ENCODE results near the gene RSPO3.
A peak's percentile ranks its signal among the peaks of the same experiment; 100 is the strongest.

The RSPO3 gene

GRCh38 chr6:127119102-127120022 is 891 bp downstream of the RSPO3 start:
- peak overlapping the region; percentile 35 for H3K4me3 ChIP-seq (ENCODE audit: low read depth, low read length)
- DNase-seq (ENCODE audit: low read depth) = no peak
- TF ChIP-seq CTCF (IDR thresholded peaks at IDR 0.05; ENCODE audit: low read depth, low read length, missing control alignments) = no peak

- no peak for TF ChIP-seq CTCF (IDR thresholded peaks at IDR 0.05; ENCODE audit: low read depth, low read length, missing control alignments)
- H3K4me3 ChIP-seq (ENCODE audit: low read depth, low read length) = no peak overlapping the region
- no peak for DNase-seq (ENCODE audit: low read depth)
These were observed 1.7 kb downstream of the RSPO3 start for GRCh38 chr6:127120023-127120786.

- peak; percentile 49 for DNase-seq (ENCODE audit: low read depth)
- no peak overlapping the region for H3K4me3 ChIP-seq (ENCODE audit: low read depth, low read length)
These were observed 2.5 kb downstream of the RSPO3 start for GRCh38 chr6:127120787-127121636.

GRCh38 chr6:127121637-127121960 is 3.1 kb downstream of the RSPO3 start:
- no peak for DNase-seq (ENCODE audit: low read depth)
- no peak for TF ChIP-seq CTCF (IDR thresholded peaks at IDR 0.05; ENCODE audit: low read depth, low read length, missing control alignments)
- H3K4me3 ChIP-seq (ENCODE audit: low read depth, low read length) = no peak overlapping the region

More at GRCh38 chr6:127120787-127121636, 2.5 kb downstream of the RSPO3 start:
- TF ChIP-seq CTCF (IDR thresholded peaks at IDR 0.05; ENCODE audit: low read depth, low read length, missing control alignments) = peak; percentile 86

- no peak for DNase-seq (ENCODE audit: low read depth)
- no peak for TF ChIP-seq CTCF (IDR thresholded peaks at IDR 0.05; ENCODE audit: low read depth, low read length, missing control alignments)
- H3K4me3 ChIP-seq (ENCODE audit: low read depth, low read length) = no peak overlapping the region
These were observed 5.7 kb downstream of the RSPO3 start for GRCh38 chr6:127124172-127124571.

GRCh38 chr6:127124680-127125079 is 6.2 kb downstream of the RSPO3 start:
- DNase-seq (ENCODE audit: low read depth) = no peak
- no peak for TF ChIP-seq CTCF (IDR thresholded peaks at IDR 0.05; ENCODE audit: low read depth, low read length, missing control alignments)
- no peak overlapping the region for H3K4me3 ChIP-seq (ENCODE audit: low read depth, low read length)

All from GM12864 (cell line).